ENCODE data around the gene PEX11A.
A peak's percentile ranks its signal among the peaks of the same experiment; 100 is the strongest.

PEX11A gene

GRCh38 chr15:89669941-89670340, 20.6 kb downstream of the PEX11A start:
- Mint-ChIP-seq H3K27ac (no peak overlapping the region), H3K36me3 (no peaks in the 10 kb centered on the region), H3K4me3 (no peak overlapping the region), H3K27me3 (peaks cover 49% of the 10 kb centered on the region), H3K9me3 (no peaks in the 10 kb centered on the region), H3K4me1 (peaks cover 2% of the 10 kb centered on the region)
- CTCF ChIA-PET, result no interaction called here
- no peak for DNase-seq

- H3K4me1 Mint-ChIP-seq, result peaks cover 4% of the 10 kb centered on the region
- CTCF ChIA-PET, result no interaction called here
- H3K9me3 Mint-ChIP-seq, result no peaks in the 10 kb centered on the region
- H3K27me3 Mint-ChIP-seq, result peaks cover 54% of the 10 kb centered on the region
- no peak for DNase-seq
- no peak overlapping the region for H3K4me3 Mint-ChIP-seq
- H3K36me3 Mint-ChIP-seq, result no peaks in the 10 kb centered on the region
- H3K27ac Mint-ChIP-seq, result no peak overlapping the region
Measured at GRCh38 chr15:89669309-89669865, 21.2 kb downstream of the PEX11A start.

- peaks cover 59% of the 10 kb centered on the region for H3K27me3 Mint-ChIP-seq
- no peak for DNase-seq
- no peaks in the 10 kb centered on the region for H3K9me3 Mint-ChIP-seq
- no peak overlapping the region for H3K4me3 Mint-ChIP-seq
- peaks cover 4% of the 10 kb centered on the region for H3K4me1 Mint-ChIP-seq
- no peak overlapping the region for H3K27ac Mint-ChIP-seq
- CTCF ChIA-PET, result no interaction called here
- H3K36me3 Mint-ChIP-seq, result no peaks in the 10 kb centered on the region
Measured at GRCh38 chr15:89668171-89668570, 22.4 kb downstream of the PEX11A start.

- Mint-ChIP-seq H3K27me3 (peaks cover 64% of the 10 kb centered on the region), H3K36me3 (no peaks in the 10 kb centered on the region), H3K27ac (no peak overlapping the region), H3K9me3 (no peaks in the 10 kb centered on the region), H3K4me3 (no peak overlapping the region), H3K4me1 (peaks cover 4% of the 10 kb centered on the region)
- CTCF ChIA-PET, result no interaction called here
- no peak for DNase-seq
Measured at GRCh38 chr15:89667706-89667960, 22.9 kb downstream of the PEX11A start.

GRCh38 chr15:89666858-89667705, 23.5 kb downstream of the PEX11A start:
- Mint-ChIP-seq H3K4me1 (peaks cover 4% of the 10 kb centered on the region), H3K9me3 (no peaks in the 10 kb centered on the region), H3K36me3 (no peaks in the 10 kb centered on the region), H3K27ac (no peak overlapping the region), H3K4me3 (no peak overlapping the region), H3K27me3 (peaks cover 64% of the 10 kb centered on the region)
- DNase-seq, result no peak
- CTCF ChIA-PET, result no interaction called here

GRCh38 chr15:89666184-89666857, 24.2 kb downstream of the PEX11A start:
- CTCF ChIA-PET, result interaction anchor here (1.1 kb wide), 1 partner anchor 310 kb away, joined by 3 read pairs; no protein-coding TSS in a partner anchor

GRCh38 chr15:89665449-89666181, 24.9 kb downstream of the PEX11A start:
- DNase-seq, result peak; percentile 41
- Mint-ChIP-seq H3K36me3 (no peaks in the 10 kb centered on the region), H3K4me3 (no peak overlapping the region), H3K9me3 (no peaks in the 10 kb centered on the region), H3K4me1 (peaks cover 4% of the 10 kb centered on the region), H3K27me3 (peaks cover 66% of the 10 kb centered on the region), H3K27ac (no peak overlapping the region)
- CTCF ChIA-PET, result interaction anchor here (0.6 to 1.1 kb wide), 3 partner anchors 53 to 309 kb away, joined by 3 read pairs; no protein-coding TSS in a partner anchor

More at GRCh38 chr15:89666184-89666857, 24.2 kb downstream of the PEX11A start:
- H3K4me1 Mint-ChIP-seq, result peaks cover 4% of the 10 kb centered on the region
- no peaks in the 10 kb centered on the region for H3K9me3 Mint-ChIP-seq
- H3K27me3 Mint-ChIP-seq, result peaks cover 62% of the 10 kb centered on the region
- no peak for DNase-seq
- no peak overlapping the region for H3K4me3 Mint-ChIP-seq
- no peaks in the 10 kb centered on the region for H3K36me3 Mint-ChIP-seq
- H3K27ac Mint-ChIP-seq, result no peak overlapping the region

GRCh38 chr15:89664441-89665350, 25.9 kb downstream of the PEX11A start:
- Mint-ChIP-seq H3K27me3 (peaks cover 62% of the 10 kb centered on the region), H3K4me3 (peak overlapping the region; percentile 61), H3K36me3 (no peaks in the 10 kb centered on the region), H3K27ac (no peak overlapping the region), H3K4me1 (peaks cover 4% of the 10 kb centered on the region), H3K9me3 (no peaks in the 10 kb centered on the region)
- CTCF ChIA-PET, result interaction anchor here (0.6 to 1.6 kb wide), 4 partner anchors 9 to 308 kb away, joined by 3 read pairs; no protein-coding TSS in a partner anchor
- DNase-seq, result no peak

GRCh38 chr15:89662893-89663626, 27.5 kb downstream of the PEX11A start:
- H3K27ac Mint-ChIP-seq, result no peak overlapping the region
- no peaks in the 10 kb centered on the region for H3K36me3 Mint-ChIP-seq
- no peaks in the 10 kb centered on the region for H3K9me3 Mint-ChIP-seq
- no peak for DNase-seq
- H3K4me1 Mint-ChIP-seq, result peaks cover 4% of the 10 kb centered on the region
- H3K27me3 Mint-ChIP-seq, result peaks cover 67% of the 10 kb centered on the region
- no peak overlapping the region for H3K4me3 Mint-ChIP-seq
- CTCF ChIA-PET, result interaction anchor here (0.6 to 1.6 kb wide), 2 partner anchors 10 to 16 kb away, joined by 3 read pairs; no protein-coding TSS in a partner anchor

GRCh38 chr15:89660556-89660955, 30.0 kb downstream of the PEX11A start:
- Mint-ChIP-seq H3K27ac (no peak overlapping the region), H3K27me3 (peaks cover 63% of the 10 kb centered on the region), H3K4me1 (peaks cover 10% of the 10 kb centered on the region), H3K4me3 (no peak overlapping the region), H3K36me3 (no peaks in the 10 kb centered on the region), H3K9me3 (no peaks in the 10 kb centered on the region)
- DNase-seq, result no peak
- CTCF ChIA-PET, result interaction anchor here (1.8 kb wide), 1 partner anchor 13 kb away, joined by 5 read pairs; no protein-coding TSS in a partner anchor

GRCh38 chr15:89659295-89659694, 31.3 kb downstream of the PEX11A start:
- no peak for DNase-seq
- peaks cover 14% of the 10 kb centered on the region for H3K4me1 Mint-ChIP-seq
- H3K4me3 Mint-ChIP-seq, result no peak overlapping the region
- H3K27me3 Mint-ChIP-seq, result peaks cover 63% of the 10 kb centered on the region
- no peaks in the 10 kb centered on the region for H3K9me3 Mint-ChIP-seq
- no peak overlapping the region for H3K27ac Mint-ChIP-seq
- CTCF ChIA-PET, result no interaction called here
- no peaks in the 10 kb centered on the region for H3K36me3 Mint-ChIP-seq

GRCh38 chr15:89657686-89658200, 32.8 kb downstream of the PEX11A start:
- H3K36me3 Mint-ChIP-seq, result no peaks in the 10 kb centered on the region
- H3K4me3 Mint-ChIP-seq, result no peak overlapping the region
- CTCF ChIA-PET, result interaction anchor here (0.8 to 1.7 kb wide), 2 partner anchors 10 to 15 kb away, joined by 3 to 5 read pairs; no protein-coding TSS in a partner anchor
- H3K4me1 Mint-ChIP-seq, result peaks cover 15% of the 10 kb centered on the region
- no peak for DNase-seq
- H3K27me3 Mint-ChIP-seq, result peaks cover 70% of the 10 kb centered on the region
- no peak overlapping the region for H3K27ac Mint-ChIP-seq
- H3K9me3 Mint-ChIP-seq, result no peaks in the 10 kb centered on the region
